HCEC 1CT (cell line): ENCODE measurements around the gene KRT86.
A peak's percentile ranks its signal among the peaks of the same experiment; 100 is the strongest.
"Not testable (repeated sequence)": the region's sequence is repeated elsewhere in the genome, so short reads cannot be mapped to it uniquely, and the experiment has no call there.

Experiments used
- DNase-seq: peaks from one replicate; pipeline ENCODE4 v3.0.0-alpha.2; 2017

The KRT86 gene

DNA sequence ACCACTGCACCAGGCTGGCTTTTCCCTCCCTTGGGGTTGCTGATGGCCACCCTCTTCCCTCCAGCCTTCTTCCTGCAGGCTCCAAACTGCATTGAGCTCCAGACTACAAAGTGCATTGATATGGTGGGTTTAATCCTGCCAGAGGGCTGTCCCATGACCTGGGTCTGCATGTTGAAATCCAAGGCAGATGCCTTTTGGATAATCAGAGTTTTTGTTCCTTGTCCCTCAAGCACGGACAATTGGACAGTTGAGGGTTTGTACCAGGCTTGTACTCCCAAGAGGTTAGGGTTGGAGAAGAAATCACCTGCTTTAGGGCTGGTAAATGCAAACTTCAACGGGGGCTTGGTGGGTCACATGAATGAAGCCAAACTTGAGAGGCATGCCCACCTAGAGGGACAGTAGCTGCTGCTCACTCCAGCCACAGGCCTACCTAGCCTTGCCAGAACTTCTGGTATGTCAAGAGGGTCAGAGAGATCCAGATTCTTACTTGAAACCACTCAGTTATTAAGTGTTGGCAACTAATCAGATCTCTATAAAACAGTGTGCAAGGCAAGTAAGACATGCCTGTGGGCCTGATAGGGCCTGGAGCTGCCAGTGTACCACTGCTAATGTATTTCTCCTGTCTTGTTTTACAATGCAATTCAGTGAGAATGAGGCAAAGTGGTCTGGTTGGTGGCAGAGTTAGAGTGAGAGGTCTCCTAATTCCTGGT lies 68.5 kb downstream of the KRT86 start:
- DNase-seq: no peak

DNA sequence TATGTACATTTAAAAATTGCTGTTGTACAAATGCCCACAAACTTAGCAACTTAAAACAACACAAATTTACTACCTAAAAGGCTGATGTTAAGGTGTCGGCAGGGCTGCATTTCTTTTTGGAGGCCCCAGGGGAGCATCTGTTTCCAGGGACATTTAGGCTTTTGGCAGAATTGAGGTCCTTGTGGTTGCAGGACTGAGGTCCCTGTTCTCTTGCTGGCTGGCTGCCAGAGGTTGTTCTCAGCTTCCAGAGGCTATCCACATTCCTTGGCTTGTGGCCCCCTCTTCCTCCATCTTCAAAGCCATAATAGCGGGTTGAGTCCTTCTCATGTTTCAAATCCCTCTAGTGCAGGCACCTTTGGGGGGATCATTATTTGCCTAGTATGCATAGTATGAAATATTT lies 69.1 kb downstream of the KRT86 start:
- DNase-seq: no peak

DNA sequence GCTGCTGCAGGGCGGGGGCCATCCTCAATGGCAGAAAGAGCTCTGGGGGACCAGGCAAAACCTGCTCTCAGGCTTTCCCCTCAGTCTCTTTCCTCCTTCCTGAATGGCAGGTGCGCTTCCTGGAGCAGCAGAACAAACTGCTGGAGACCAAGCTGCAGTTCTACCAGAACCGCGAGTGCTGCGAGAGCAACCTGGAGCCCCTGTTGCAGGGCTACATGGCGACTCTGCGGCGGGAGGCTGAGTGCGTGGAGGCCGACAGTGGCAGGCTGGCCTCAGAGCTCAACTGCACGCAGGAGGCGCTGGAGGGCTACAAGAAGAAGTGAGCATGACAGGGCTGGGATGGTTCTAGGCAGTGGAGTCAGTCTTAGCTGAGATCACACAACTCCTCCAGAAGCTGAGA lies 69.7 kb downstream of the KRT86 start:
- DNase-seq: no peak

DNA sequence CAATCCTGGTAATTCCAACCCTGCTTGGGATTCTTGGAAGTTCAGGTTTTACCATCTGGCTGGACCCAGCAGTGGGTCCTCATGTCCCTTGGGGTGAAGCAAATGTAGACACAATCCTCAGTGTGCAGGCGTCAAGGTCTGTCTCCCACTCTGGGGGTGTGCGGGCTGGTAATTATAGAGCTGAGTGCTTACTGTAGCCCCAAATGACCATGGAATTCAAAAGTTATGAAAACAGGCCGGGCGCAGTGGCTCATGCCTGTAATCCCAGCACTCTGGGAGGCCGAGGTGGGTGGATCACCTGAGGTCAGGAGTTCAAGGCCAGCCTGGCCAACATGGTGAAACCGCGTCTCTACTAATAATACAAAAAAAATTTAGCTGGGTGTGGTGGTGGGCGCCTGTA lies 70.6 kb downstream of the KRT86 start:
- not testable (repeated sequence) for DNase-seq

DNA sequence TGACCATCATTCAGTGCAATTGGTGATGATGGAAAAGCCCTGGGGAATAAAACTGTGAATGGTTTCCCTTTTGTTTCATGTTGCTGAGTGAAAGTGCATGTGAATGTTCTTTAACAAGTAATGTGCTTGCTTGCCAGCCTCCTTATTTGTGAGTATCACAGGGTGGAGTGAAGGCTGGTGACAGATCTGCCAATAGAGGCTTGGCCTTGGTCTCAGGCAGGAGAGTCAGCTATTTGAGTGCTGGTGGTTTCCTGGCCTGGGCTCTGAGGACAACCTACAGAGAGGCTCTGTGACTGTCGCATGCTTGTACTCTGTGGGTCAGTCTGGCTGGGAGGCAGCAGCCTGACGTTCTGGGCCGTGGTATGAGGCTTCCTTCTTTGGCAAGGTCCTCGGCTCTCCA lies 72.1 kb downstream of the KRT86 start:
- no peak for DNase-seq

DNA sequence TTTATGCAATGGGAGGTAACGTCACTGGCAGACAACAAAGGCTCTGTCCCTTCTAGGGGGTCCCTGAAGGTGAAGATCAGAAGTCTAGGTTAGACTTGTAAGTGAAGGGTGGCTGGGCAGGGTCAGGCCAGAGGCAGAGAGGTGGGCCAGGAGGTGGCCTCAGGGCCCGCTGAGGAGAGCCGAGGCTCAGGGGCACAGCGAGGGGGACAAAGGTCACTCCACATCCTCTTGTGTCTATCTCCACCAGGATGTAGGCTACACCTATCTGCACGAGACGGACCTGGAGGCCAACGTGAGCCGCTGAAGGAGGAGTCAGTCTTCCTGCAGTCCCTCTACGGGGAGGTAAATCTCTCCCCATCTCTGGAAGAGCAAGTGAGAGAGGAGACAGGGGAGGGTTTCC lies 72.6 kb downstream of the KRT86 start:
- no peak for DNase-seq

DNA sequence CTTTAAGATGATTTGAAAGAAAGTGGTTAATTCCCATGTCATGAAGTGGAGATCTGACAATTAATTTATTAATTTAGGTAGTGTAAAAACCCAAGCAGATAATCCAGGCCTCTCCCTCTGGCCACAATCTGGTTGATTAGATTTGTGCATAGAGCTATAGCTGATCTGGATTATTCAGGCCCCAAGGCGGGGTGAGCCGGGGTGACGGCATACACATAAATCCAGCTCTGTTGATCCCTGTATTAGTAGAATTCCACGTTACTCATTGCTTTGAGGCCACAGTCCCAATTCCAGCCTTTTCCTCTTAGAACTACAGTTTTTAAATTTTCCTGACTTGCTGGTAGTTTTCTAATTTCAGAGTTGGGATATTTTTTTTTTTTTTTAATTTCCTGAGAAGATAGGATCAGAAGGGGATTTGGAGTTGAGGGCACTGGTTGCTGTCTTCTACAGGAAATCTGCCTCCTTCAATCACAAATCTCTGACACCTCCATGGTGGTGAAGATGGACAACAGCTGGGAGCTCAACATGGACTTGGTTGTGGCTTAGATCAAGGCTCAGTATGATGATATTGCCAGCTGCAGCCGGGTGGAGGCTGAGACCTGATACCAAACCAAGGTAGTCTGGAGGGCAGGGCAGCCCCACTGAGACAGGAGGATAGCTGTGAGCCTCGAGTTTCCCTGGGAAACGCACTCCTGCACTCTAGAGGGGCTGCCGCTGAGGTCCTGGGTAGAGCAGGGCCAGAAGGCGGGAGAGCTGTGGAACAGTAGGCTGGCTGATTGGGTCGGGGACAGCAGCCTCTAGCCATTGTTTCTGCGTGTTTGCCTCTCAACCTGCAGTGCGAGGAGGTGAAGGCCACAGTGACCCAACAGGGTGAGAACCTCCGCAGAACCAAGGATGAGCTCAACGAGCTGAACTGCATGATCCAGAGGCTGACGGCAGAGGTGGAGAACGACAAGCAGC lies 73.4 kb downstream of the KRT86 start:
- no peak for DNase-seq

DNA sequence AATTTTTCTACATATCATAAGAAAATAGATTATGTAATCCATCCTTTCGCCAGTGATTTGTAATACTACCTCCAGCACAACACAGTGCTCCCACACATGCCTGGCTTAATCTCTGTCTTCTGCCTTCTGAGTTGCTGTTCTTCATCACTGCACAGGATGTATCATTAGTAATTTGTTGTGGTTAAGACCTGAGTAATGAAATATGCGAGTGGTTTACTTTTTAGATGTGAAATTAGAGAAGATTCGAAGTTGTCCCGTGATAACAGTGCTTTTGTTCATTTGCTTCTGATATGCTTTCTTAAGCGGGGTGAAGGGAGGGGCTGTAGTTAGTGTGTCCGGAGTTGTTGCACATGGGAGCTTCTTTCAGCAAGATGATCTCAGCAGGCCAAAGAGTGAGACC lies 74.8 kb downstream of the KRT86 start:
- peak; percentile 7 for DNase-seq

DNA sequence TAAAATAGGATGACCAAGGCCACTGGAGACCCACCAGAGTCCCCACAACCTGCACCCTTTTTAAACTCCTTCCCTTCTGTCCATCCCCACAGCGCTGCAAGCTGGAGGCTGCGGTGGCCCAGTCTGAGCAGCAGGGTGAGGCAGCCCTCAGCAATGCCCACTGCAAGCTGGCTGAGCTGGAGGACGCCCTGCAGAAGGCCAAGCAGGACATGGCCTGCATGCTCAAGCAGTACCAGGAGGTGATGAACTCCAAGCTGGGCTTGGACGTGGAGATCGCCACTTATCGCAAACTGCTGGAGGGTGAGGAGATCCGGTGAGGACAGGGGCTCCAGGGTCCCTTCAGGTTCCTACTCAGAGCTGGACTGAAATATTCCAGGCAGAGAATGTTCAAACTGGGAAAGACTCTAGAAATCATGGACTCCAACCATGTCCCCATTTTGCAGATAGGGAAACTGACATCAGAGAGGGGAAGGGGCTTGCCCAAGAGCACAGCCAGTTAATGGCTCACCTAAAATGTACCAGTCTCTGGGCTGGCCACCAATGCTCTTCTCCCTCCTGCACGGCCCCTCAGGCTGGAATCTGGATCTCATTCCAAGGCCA lies 75.7 kb downstream of the KRT86 start:
- DNase-seq: no peak

DNA sequence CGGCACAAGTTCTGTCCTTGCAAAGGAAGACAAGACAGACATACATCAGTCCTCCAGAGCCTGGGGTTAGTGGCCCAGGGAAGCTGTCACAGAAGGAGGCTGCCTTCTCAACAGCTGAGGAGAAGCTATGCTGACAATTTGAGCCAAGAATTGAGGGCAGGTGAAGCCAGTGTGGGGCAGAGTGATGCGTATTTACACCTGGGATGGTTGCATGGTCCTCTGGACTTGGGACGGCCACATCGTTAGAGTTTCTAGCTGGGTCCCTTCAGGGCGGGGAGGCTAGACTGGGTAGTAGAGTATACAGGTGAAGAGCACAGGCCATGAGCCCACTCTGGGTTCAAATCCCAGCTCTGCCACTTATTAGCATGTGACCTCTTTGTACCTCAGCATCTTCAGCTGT lies 76.3 kb downstream of the KRT86 start:
- no peak for DNase-seq

DNA sequence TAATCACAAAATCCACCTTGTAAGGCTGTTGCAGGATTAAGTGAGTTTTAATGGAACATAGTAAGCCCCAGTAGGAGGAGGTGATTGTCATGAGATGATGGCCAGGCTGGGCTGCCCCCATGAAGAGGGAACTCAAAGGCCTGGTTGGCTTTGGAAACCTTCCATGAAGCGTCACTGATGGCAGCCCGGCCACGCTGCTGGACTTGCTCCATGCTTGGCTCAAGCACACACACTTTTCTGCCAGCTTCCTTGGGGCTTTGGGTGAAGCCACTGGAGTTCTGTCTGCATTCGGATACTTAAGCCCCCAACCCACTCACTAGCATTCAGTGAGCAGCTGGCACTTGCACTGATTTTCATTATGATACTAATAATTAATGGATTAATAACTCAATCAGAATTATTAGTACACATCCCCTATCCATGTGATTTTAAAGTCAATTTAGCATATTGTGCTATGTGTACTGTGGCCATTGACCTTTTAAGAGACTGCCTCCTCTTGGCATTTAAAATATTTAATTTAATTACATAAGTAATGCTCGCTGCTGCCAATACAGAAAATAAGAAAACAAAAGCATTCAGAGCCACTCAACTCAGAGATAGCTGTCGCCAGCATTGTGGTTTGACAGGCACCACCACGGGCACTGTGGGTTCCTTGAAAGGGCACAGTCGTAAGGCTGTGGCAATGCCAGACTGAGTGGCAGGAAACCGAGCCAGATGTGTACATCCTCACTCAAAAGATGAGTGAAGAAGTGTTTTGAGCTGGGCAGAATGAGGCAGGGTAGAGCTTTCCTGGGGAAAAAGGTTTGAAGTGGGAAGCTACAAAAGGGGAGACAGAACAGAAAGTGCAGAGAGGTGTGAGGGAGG lies 77.0 kb downstream of the KRT86 start:
- no peak for DNase-seq

DNA sequence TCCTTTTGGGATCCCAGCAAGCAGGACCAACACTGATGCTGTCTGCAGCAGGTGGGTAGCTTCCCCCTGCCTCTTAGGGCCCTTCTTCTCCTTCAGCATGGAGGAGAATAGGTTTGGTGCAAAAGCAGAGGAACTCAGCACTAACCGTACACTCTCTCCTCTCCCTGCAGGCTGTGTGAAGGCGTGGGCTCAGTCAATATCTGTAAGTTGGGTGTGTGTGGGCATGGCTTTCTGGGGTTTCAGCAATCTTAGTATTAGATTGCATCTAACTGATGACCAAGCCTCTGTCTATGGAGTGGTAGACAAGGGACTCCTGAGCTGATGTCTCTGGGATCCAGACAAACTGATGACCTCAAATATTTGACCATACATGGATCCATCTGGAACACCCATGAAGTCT lies 78.5 kb downstream of the KRT86 start:
- DNase-seq: no peak

DNA sequence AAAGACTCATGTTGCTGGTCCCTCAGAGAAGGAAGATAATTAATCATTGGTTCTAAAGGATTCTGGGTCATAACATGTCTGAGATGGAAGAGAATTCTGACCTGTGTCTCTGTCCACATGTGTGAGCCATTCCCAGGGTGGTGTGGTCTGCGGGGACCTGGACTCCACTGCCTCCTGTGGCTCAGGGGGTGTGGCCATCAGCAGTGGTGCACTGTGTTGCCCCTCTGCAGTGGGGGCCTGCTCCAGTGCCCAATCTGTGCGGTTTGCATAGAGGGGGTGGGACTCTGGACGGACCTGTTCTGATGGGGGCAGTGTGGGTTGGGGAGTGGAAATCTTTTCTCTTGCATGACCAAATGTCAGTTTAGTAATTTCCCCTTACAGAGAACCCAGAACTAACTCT lies 79.3 kb downstream of the KRT86 start:
- DNase-seq: no peak

DNA sequence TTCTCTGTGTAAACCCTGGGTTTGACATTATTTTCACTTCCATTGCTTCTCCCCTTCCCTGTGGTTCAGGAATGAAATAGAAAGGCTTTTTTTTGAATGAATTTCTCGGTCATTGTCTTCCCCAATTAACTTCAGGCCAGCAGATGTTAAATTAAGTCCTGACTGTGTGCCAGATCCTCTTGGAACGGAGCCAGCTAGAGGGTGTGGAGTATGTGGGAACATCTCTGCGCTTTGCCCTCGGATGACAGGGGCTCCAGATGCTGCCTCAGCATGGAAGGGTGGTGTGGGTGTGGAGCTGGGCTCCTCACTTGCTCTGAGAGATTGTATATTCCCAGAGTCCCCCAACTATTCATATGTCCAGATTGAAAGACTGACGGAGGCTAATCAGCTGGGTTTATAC lies 79.8 kb downstream of the KRT86 start:
- no peak for DNase-seq

DNA sequence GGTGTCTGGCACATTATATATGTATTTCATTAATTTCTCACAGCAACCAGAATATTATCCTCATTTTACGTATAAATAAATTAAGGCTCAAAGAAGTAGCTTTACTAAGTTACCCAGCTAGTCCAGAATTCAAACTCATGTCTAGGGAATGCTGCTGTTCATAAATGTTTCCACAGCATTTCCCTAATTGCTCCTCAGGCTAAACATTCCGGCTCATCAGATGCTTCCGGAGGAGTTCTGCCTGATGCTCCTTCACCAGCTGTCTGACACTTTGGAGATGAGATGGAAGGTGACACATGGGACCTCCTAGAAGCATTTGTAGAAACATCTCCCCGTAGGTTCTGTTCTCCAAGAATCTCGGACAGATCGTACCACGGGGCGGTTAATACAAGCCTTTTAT lies 80.7 kb downstream of the KRT86 start:
- no peak for DNase-seq

DNA sequence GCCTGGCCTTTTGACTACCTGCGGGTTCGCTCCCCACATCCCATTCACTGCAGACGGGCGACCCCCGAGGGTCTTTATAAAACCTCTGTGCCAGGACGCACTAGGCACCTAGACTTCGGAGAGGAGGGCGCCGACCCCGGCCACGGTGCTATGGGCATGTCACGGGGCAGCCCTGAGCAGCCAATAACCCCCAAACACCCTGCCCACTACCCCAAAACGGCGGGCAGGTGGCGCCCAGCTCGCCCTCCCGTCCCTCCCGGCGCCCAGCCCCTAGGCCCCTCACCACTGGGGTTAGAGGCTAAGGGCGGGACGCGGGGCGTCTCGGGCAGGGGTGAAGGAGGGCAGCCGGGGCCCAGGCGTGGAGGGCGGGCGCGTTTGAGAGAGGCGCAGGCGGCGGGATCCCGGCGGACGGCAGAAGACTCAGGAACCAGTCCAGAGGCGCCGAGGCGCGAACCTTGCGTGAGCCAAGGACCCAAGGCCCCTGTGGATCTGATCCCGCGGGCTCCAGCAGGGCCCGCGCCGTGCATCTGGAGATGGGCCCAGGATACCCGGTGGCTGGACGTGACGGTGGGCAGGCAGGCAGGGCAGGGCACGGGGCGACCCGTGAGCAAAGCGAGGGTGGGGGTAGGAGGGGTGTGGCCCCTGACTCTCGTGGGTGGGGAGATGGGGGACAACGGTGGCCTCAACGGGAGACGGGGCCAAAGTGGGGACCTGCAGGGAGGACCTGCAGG lies 81.8 kb downstream of the KRT86 start:
- DNase-seq: no peak

DNA sequence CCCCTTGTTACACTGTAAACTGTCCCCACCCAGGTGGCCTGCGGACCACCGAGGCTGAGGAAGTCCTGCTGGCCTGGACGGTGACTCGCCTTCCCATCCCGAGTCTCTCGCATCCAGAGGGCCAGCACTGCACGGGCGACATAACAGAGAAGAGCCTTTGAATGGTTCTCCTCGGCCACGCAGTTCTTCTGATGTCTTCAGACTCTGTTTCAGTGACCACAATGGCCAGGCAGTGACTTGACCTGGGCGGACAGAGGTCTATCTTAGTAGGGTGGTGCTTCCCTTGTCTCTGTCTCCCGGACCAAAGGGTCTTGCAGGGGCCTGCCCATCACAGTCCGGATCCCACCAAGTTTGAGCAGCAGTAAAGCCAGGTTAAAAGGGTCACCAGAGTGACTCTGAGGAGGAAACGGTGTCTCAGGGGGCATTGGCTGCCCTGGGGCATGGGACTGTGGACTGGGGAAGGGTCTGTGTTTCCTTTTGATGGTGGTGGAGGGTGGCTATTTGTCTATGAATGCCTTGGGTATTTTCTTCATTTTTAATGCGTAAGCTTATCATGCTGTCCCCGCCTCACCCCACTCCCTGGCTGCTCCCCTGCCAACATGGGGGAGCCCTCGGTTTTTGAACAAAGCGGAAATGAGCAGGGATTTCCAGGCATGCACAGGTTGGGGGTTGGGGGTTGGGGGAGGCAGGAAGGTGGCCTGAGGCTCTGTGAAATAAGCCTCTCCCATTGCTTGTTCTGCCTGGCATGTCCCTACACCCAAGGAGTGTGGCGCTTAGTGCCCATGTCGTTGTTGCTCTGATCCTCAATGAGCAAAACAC lies 82.5 kb downstream of the KRT86 start:
- DNase-seq: no peak
